Fibroblast of lung (primary cell): ENCODE measurements around the gene LPP. TPM values are rescaled to one million over a fixed set of nuclear protein-coding genes. Genes with fewer than 3 reads are reported as not detected.
"Not testable (repeated sequence)": the region's sequence is repeated elsewhere in the genome, so short reads cannot be mapped to it uniquely, and the experiment has no call there.

Experiments
- DNase-seq, 2 donors: peaks; one replicate each; pipeline versions ENCODE4 v3.0.0 to v3.0.0-alpha.2; 2010; ENCODE audit warnings: low read depth in 2 of 2
- H2AFZ ChIP-seq: 2 replicates; pipeline ENCODE4 v1.5.1; 2012; ENCODE audit warnings: low read length, control low read depth, inconsistent platforms
- H3K27ac ChIP-seq: 2 replicates; pipeline ENCODE4 v1.5.1; 2011; ENCODE audit warnings: low read length, control low read depth; ENCODE audit not compliant: insufficient read depth
- H3K27me3 ChIP-seq: 2 replicates; pipeline ENCODE4 v1.5.1; 2011; ENCODE audit warnings: mild to moderate bottlenecking, low read length; ENCODE audit not compliant: control insufficient read depth, insufficient read depth
- H3K36me3 ChIP-seq: 2 replicates; pipeline ENCODE4 v1.5.1; 2011; ENCODE audit warnings: low read length; ENCODE audit not compliant: control insufficient read depth, insufficient read depth
- H3K4me1 ChIP-seq: 2 replicates; pipeline ENCODE4 v1.5.1; 2011; ENCODE audit warnings: low read length; ENCODE audit not compliant: control insufficient read depth, insufficient read depth; ENCODE audit errors: extremely low read depth
- H3K4me2 ChIP-seq: 2 replicates; pipeline ENCODE4 v1.5.1; 2011; ENCODE audit warnings: low read length, control low read depth; ENCODE audit not compliant: insufficient read depth; ENCODE audit errors: extremely low read depth
- H3K4me3 ChIP-seq, 4 experiments: fragments of 200-600 bp in 1 of 4; sonication (generic) in 1 of 4; replicated peaks in 1 of 4; 2 replicates each; pipeline ENCODE4 v1.5.1; 2011 to 2016; ENCODE audit warnings: low read length in 4 of 4, low read depth in 3 of 4, mild to moderate bottlenecking in 3 of 4, control low read depth in 2 of 4, inconsistent platforms in 1 of 4, mixed read lengths in 1 of 4; ENCODE audit not compliant: insufficient read depth in 1 of 4; ENCODE audit errors: control extremely low read depth in 1 of 4
- H3K79me2 ChIP-seq: 2 replicates; pipeline ENCODE4 v1.5.1; 2012; ENCODE audit warnings: mild to moderate bottlenecking, low read length, inconsistent platforms; ENCODE audit not compliant: control insufficient read depth, insufficient read depth
- H3K9ac ChIP-seq: 2 replicates; pipeline ENCODE4 v1.5.1; 2011; ENCODE audit warnings: mild to moderate bottlenecking, low read length, control low read depth; ENCODE audit not compliant: insufficient read depth
- H3K9me3 ChIP-seq: 2 replicates; pipeline ENCODE4 v1.5.1; 2012; ENCODE audit warnings: low read depth, low read length; ENCODE audit not compliant: control insufficient read depth, insufficient read depth
- H4K20me1 ChIP-seq: 2 replicates; pipeline ENCODE4 v1.5.1; 2011; ENCODE audit warnings: low read length; ENCODE audit not compliant: control insufficient read depth, insufficient read depth; ENCODE audit errors: extremely low read depth
- EZH2 ChIP-seq: IDR thresholded peaks from 2 replicates; pipeline ENCODE4 v1.5.1; 2012; ENCODE audit warnings: low read length, control low read depth, mild to moderate bottlenecking; ENCODE audit errors: missing control alignments
- polyA plus RNA-seq, 2 donors: library from polyadenylated mRNA; depleted of rRNA in 1 of 2; stranded (reverse) in 1 of 2; unstranded in 1 of 2; fragments of >200 nt; gene quantifications; 2 replicates each; pipeline ENCODE4 v1.2.1, GENCODE V29; 2011 to 2012; ENCODE audit warnings: missing spikeins in 1 of 2
- total RNA-seq: library from RNA; depleted of rRNA; stranded (reverse); fragments of >200 nt; gene quantifications from 2 replicates; pipeline ENCODE4 v1.2.1, GENCODE V29; 2014
- TF ChIP-seq, protein P1 (sequence below), 2 donors: IDR thresholded peaks in 1 of 2; conservative IDR thresholded peaks in 1 of 2; 1 replicate in 1 of 2; 2 replicates in 1 of 2; pipeline ENCODE4 v1.5.1; 2011 to 2012; ENCODE audit warnings: low read length in 2 of 2, control low read depth in 1 of 2, inconsistent platforms in 1 of 2, low read depth in 1 of 2, mild to moderate bottlenecking in 1 of 2

Gene LPP
- total and polyA plus RNA-seq, 2 donors (not counting 1 experiment from before 2014, with no cell fraction given) = 69.0 to 124 TPM

DNA sequence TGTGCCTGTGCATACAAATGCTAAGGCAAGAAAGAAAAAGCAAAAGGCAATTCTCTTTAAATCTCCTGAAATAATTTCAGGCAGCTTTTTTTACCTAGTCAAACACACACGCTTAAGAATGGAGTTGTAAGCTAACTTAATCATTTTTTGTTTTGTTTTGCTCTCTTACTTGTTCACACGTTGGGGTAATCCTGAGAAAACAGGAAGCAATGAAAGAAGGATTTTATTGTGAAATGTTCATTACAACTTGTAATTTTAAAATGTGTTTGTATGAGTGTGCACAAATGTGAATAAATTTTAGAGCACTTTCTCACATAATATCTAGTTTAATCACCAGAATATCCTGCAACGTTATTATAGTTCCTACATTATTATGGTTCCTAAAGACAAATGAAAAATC is 263.8 kb downstream of the LPP start:
- Histone ChIP-seq H3K4me3 (no peak overlapping the region), H3K4me1 (peaks cover 7% of the 10 kb centered on the region), H3K9me3 (no peaks in the 10 kb centered on the region), H3K36me3 (no peaks in the 10 kb centered on the region), H3K4me2 (no peak overlapping the region), H3K27ac (no peak overlapping the region), H2AFZ (no peak overlapping the region), H3K27me3 (no peaks in the 10 kb centered on the region), H4K20me1 (peaks cover 1% of the 10 kb centered on the region), H3K79me2 (peaks cover 9% of the 10 kb centered on the region), H3K9ac (no peak overlapping the region)
- no peak for DNase-seq
- no peak for TF ChIP-seq EZH2
- TF ChIP-seq, protein P1, sequence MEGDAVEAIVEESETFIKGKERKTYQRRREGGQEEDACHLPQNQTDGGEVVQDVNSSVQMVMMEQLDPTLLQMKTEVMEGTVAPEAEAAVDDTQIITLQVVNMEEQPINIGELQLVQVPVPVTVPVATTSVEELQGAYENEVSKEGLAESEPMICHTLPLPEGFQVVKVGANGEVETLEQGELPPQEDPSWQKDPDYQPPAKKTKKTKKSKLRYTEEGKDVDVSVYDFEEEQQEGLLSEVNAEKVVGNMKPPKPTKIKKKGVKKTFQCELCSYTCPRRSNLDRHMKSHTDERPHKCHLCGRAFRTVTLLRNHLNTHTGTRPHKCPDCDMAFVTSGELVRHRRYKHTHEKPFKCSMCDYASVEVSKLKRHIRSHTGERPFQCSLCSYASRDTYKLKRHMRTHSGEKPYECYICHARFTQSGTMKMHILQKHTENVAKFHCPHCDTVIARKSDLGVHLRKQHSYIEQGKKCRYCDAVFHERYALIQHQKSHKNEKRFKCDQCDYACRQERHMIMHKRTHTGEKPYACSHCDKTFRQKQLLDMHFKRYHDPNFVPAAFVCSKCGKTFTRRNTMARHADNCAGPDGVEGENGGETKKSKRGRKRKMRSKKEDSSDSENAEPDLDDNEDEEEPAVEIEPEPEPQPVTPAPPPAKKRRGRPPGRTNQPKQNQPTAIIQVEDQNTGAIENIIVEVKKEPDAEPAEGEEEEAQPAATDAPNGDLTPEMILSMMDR (conservative IDR thresholded peaks at IDR 0.05 in 1 of 2, IDR thresholded peaks at IDR 0.05 in 1 of 2; ENCODE audit: low read depth in 1 of 2, low read length in 2 of 2) = no peak

DNA sequence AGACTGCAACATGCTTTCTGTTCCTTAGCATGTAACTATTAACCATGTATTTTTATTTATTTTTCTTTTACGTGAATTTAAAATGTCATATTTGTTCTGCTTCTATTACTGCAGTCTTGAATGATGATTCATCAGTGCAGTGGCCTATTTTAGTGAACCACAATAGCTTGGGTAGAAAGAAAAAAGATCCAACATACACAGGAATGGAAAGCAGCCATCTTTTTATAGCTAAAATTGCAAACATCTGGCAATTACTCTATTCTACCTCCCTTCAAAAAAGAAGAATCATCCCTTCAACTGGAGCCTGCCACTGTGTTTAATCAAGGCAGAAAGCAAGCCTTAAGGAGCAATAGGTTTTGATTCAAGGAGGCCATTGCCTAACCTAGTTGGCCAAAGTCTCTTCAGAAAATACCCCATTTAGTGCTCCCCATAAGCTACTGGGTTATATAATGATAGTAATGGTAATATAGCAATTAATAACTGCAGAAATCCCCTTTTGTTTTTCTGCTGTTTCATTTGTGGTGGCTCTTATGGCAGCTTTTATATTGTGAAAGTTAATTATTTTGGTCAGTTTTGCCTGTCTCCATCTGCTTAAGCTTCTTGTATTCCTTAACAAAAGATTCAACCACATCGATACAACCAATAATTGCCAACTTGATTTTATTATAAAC is 267.3 kb downstream of the LPP start:
- Histone ChIP-seq H3K4me3 (no peak overlapping the region), H3K27me3 (no peaks in the 10 kb centered on the region), H3K4me2 (no peak overlapping the region), H4K20me1 (peaks cover 1% of the 10 kb centered on the region), H3K4me1 (peaks cover 3% of the 10 kb centered on the region), H3K79me2 (peaks cover 14% of the 10 kb centered on the region), H3K9me3 (no peaks in the 10 kb centered on the region), H3K27ac (peak overlapping the region; percentile 29), H3K9ac (no peak overlapping the region), H2AFZ (no peak overlapping the region), H3K36me3 (no peaks in the 10 kb centered on the region)
- peak; percentile 89 to 90 for DNase-seq
- no peak for TF ChIP-seq EZH2
- TF ChIP-seq, protein P1 (conservative IDR thresholded peaks at IDR 0.05 in 1 of 2, IDR thresholded peaks at IDR 0.05 in 1 of 2; ENCODE audit: low read depth in 1 of 2, low read length in 2 of 2) = no peak

DNA sequence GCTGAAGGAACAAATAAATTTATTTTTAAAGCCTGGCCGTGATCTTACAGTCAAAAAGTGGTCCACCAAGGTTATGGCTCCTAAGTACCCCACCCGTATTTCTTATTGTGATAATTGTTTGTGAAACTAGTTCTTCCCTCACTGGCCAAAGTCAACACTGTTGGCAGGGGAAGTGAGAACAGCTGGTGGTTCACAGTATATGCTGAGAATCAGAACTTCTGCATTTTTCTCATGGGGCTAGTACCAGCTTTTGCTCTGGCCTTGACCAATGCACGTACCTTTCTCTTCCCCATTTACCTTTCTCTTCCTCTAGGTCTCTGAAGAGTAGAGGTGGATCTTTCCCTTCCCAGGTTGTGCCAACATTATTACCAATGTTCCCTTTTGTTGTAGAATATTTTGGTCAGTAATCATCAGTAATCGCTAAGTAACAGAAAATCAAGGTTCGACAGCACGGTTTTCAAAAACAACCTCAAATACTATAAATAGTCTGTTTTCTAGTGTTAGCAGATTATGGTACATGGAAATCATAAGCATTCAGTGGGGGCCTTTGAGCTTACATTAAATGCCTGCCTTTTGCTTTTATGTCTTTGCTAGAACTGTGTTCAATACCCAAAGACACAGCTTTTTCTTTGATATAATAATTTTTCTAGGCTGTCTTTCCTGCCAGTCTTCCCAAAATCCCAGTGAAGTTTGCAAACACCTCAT is 268.0 kb downstream of the LPP start:
- Histone ChIP-seq H3K9ac (no peak overlapping the region), H3K79me2 (peaks cover 18% of the 10 kb centered on the region), H4K20me1 (peaks cover 1% of the 10 kb centered on the region), H2AFZ (no peak overlapping the region), H3K27me3 (no peaks in the 10 kb centered on the region), H3K4me3 (no peak overlapping the region), H3K27ac (no peak overlapping the region), H3K36me3 (no peaks in the 10 kb centered on the region), H3K9me3 (no peaks in the 10 kb centered on the region), H3K4me1 (peaks cover 3% of the 10 kb centered on the region), H3K4me2 (no peak overlapping the region)
- DNase-seq = no peak
- TF ChIP-seq, protein P1 (conservative IDR thresholded peaks at IDR 0.05 in 1 of 2, IDR thresholded peaks at IDR 0.05 in 1 of 2; ENCODE audit: low read depth in 1 of 2, low read length in 2 of 2) = no peak
- no peak for TF ChIP-seq EZH2

DNA sequence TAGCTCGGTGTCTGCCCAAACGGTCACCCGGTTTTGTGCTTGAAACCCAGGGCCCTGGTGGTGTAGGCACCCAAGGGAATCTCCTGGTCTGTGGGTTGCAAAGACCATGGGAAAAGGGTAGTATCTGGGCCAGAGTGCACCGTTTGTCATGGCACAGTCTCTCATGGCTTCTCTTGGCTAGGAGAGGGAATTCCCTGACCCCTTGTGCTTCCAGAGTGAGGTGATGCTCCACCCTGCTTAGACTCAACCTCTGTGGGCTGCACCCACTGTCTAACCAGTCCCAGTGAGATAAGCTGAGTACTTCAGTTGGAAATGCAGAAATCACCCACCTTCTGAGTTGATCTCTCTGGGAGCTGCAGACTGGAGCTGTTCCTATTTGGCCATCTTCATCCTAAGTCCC is 274.0 kb downstream of the LPP start:
- not testable (repeated sequence) for H3K4me2 ChIP-seq, H2AFZ ChIP-seq, H3K4me3 ChIP-seq, H3K9ac ChIP-seq, DNase-seq, H3K27me3 ChIP-seq, H3K27ac ChIP-seq, H3K9me3 ChIP-seq, H3K4me1 ChIP-seq, H4K20me1 ChIP-seq, H3K36me3 ChIP-seq
- H3K79me2 ChIP-seq = peaks cover 21% of the 10 kb centered on the region
